HG03432 (cell line): ENCODE measurements around the gene SPIN2A.
"Not testable (repeated sequence)": the region's sequence is repeated elsewhere in the genome, so short reads cannot be mapped to it uniquely, and the experiment has no call there.

Experiments
- ATAC-seq: cut with Tn5 transposase; IDR thresholded peaks from one replicate; pipeline ENCODE4 v1.9.1; 2021; ENCODE audit warnings: mild to moderate bottlenecking, moderate library complexity; ENCODE audit not compliant: unreplicated experiment

The SPIN2A gene

GRCh38 chrX:57103489-57103888 is 33.7 kb downstream of the SPIN2A start:
- ATAC-seq, result no peak

GRCh38 chrX:57102918-57103317 is 34.3 kb downstream of the SPIN2A start:
- not testable (repeated sequence) for ATAC-seq
